Measurements from ENCODE around the gene GPX2. TPM values are rescaled to one million over a fixed set of nuclear protein-coding genes. Genes with fewer than 3 reads are reported as not detected.

The GPX2 gene
- 1 to 10 TPM in 1 of 3 donors, under 1 TPM in 2; 0.22 to 2.2 (median 0.94) TPM for polyA plus RNA-seq (ENCODE audit: insufficient read length in 3 of 3)

GRCh38 chr14:64942531-64943111 is at the start of gene GPX2:
Gene GPX2 (minus strand): TSS chr14:64942745. CDS start chr14:64942726, 19 bp downstream.
- no peak for DNase-seq (ENCODE audit: low read depth in 3 of 3, low spot score in 2 of 3)

GRCh38 chr14:64990939-64991338 is 48.4 kb upstream of the GPX2 start:
- no peak for DNase-seq (ENCODE audit: low read depth in 3 of 3, low spot score in 2 of 3)

- no peak for DNase-seq (ENCODE audit: low read depth in 3 of 3, low spot score in 2 of 3)
Measured at GRCh38 chr14:64990296-64990695, 47.8 kb upstream of the GPX2 start.

GRCh38 chr14:64987438-64987767 is 44.9 kb upstream of the GPX2 start:
- no peak for DNase-seq (ENCODE audit: low read depth in 3 of 3, low spot score in 2 of 3)

- peak; percentile 96 to 99 (median 96) for DNase-seq (ENCODE audit: low read depth in 3 of 3, low spot score in 2 of 3)
Measured at GRCh38 chr14:64986648-64987437, 44.3 kb upstream of the GPX2 start, which contains the start of gene FNTB. Gene FNTB (plus strand): TSS chr14:64986895. CDS start chr14:64986954, 59 bp downstream.

- no peak for DNase-seq (ENCODE audit: low read depth in 3 of 3, low spot score in 2 of 3)
Measured at GRCh38 chr14:64983439-64984310, 41.1 kb upstream of the GPX2 start.

GRCh38 chr14:64979336-64980074 is 37.0 kb upstream of the GPX2 start:
- no peak for DNase-seq (ENCODE audit: low read depth in 3 of 3, low spot score in 2 of 3)

GRCh38 chr14:64974563-64974962 is 32.0 kb upstream of the GPX2 start:
- no peak for DNase-seq (ENCODE audit: low read depth in 3 of 3, low spot score in 2 of 3)

GRCh38 chr14:64973826-64974225 is 31.3 kb upstream of the GPX2 start:
- no peak for DNase-seq (ENCODE audit: low read depth in 3 of 3, low spot score in 2 of 3)

- no peak for DNase-seq (ENCODE audit: low read depth in 3 of 3, low spot score in 2 of 3)
Measured at GRCh38 chr14:64973026-64973442, 30.5 kb upstream of the GPX2 start.

GRCh38 chr14:64971943-64972791 is 29.6 kb upstream of the GPX2 start, which contains the start of gene RAB15:
Gene RAB15 (minus strand): TSS chr14:64972336. CDS start chr14:64972076, 260 bp downstream.
- DNase-seq (ENCODE audit: low read depth in 3 of 3, low spot score in 2 of 3) = no peak

- no peak for DNase-seq (ENCODE audit: low read depth in 3 of 3, low spot score in 2 of 3)
Measured at GRCh38 chr14:64971491-64971942, 29.0 kb upstream of the GPX2 start.

- no peak for DNase-seq (ENCODE audit: low read depth in 3 of 3, low spot score in 2 of 3)
Measured at GRCh38 chr14:64970776-64971477, 28.4 kb upstream of the GPX2 start.

- no peak for DNase-seq (ENCODE audit: low read depth in 3 of 3, low spot score in 2 of 3)
Measured at GRCh38 chr14:64970041-64970440, 27.5 kb upstream of the GPX2 start.

- no peak for DNase-seq (ENCODE audit: low read depth in 3 of 3, low spot score in 2 of 3)
Measured at GRCh38 chr14:64968651-64969050, 26.1 kb upstream of the GPX2 start.

- DNase-seq (ENCODE audit: low read depth in 3 of 3, low spot score in 2 of 3) = no peak
Measured at GRCh38 chr14:64968167-64968566, 25.6 kb upstream of the GPX2 start.

- DNase-seq (ENCODE audit: low read depth in 3 of 3, low spot score in 2 of 3) = no peak
Measured at GRCh38 chr14:64966976-64967375, 24.4 kb upstream of the GPX2 start.

- no peak for DNase-seq (ENCODE audit: low read depth in 3 of 3, low spot score in 2 of 3)
Measured at GRCh38 chr14:64965356-64966000, 22.9 kb upstream of the GPX2 start.

Data from right renal cortex interstitium (tissue), 3 donors.